HG02938 (cell line): ENCODE measurements around the gene HYAL2.
A peak's percentile ranks its signal among the peaks of the same experiment; 100 is the strongest.

Experiments used
- ATAC-seq: cut with Tn5 transposase; IDR thresholded peaks from one replicate; pipeline ENCODE4 v1.9.1; 2021; ENCODE audit warnings: mild to moderate bottlenecking, moderate library complexity; ENCODE audit not compliant: unreplicated experiment

HYAL2 gene

GRCh38 chr3:50351323-50351697 lies 28.8 kb upstream of the HYAL2 start:
- no peak for ATAC-seq

GRCh38 chr3:50350527-50351322 lies 28.2 kb upstream of the HYAL2 start, which contains the start of the genes CYB561D2 and NPRL2:
CYB561D2 (plus strand) TSS chr3:50350862; CDS start chr3:50351434, 572 bp downstream.
NPRL2 (minus strand) TSS chr3:50350775; CDS start chr3:50350652, 123 bp downstream.
- peak; percentile 82 for ATAC-seq

- no peak for ATAC-seq
Observed at GRCh38 chr3:50350213-50350526, 27.6 kb upstream of the HYAL2 start.

GRCh38 chr3:50347187-50347813 lies 24.8 kb upstream of the HYAL2 start:
- ATAC-seq, result no peak

- no peak for ATAC-seq
Observed at GRCh38 chr3:50345586-50346234, 23.2 kb upstream of the HYAL2 start, which contains the start of gene ZMYND10. ZMYND10 (minus strand) TSS chr3:50345732; CDS start chr3:50345579, 153 bp downstream.

GRCh38 chr3:50345008-50345407 lies 22.5 kb upstream of the HYAL2 start:
- ATAC-seq, result no peak

GRCh38 chr3:50342813-50343633 lies 20.5 kb upstream of the HYAL2 start:
- no peak for ATAC-seq

GRCh38 chr3:50341996-50342650 lies 19.6 kb upstream of the HYAL2 start:
- no peak for ATAC-seq

GRCh38 chr3:50341537-50341936 lies 19.0 kb upstream of the HYAL2 start:
- ATAC-seq, result no peak

GRCh38 chr3:50340448-50341329 lies 18.1 kb upstream of the HYAL2 start, which contains the start of gene RASSF1:
RASSF1 (minus strand) TSS chr3:50340836; CDS start chr3:50340805, 31 bp downstream.
- no peak for ATAC-seq

- ATAC-seq, result no peak
Observed at GRCh38 chr3:50340147-50340447, 17.6 kb upstream of the HYAL2 start.

GRCh38 chr3:50339485-50340146 lies 17.1 kb upstream of the HYAL2 start:
- ATAC-seq, result no peak

GRCh38 chr3:50338965-50339364 lies 16.4 kb upstream of the HYAL2 start:
- ATAC-seq, result no peak

GRCh38 chr3:50337175-50337861 lies 14.8 kb upstream of the HYAL2 start:
- peak; percentile 68 for ATAC-seq

- ATAC-seq, result peak; percentile 14
Observed at GRCh38 chr3:50336452-50337174, 14.1 kb upstream of the HYAL2 start.

GRCh38 chr3:50334339-50335075 lies 12.0 kb upstream of the HYAL2 start:
- no peak for ATAC-seq

GRCh38 chr3:50333744-50334328 lies 11.3 kb upstream of the HYAL2 start:
- ATAC-seq, result no peak
